ENCODE measurements around the gene SH3PXD2A. TPM values are rescaled to one million over a fixed set of nuclear protein-coding genes. Genes with fewer than 3 reads are reported as not detected.

The SH3PXD2A gene
- total and polyA plus RNA-seq, 10 of the 15 experiments (the other 5 are each of a cell fraction or from before 2014, with no cell fraction given): 0.63 to 14.0 (median 4.4) TPM

DNA sequence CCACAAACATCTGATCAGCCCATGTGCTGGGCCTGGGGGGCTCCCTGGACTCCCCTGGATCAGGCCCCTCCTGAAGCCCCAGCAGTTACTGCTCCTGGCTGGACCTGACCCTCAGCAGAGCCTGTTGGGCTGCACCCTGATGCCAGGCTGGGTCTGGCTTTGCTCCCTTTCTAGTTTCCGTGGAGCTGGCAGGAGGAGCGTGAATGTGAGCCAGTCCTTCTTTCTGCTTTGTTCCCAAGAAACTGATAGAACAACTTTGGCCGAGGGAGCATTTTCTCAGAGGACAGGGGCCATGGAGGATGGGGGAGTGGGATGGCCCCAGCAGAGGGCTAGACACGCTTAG is 233.6 kb downstream of the SH3PXD2A start:
- Histone ChIP-seq H3K4me1 (ENCODE audit: control insufficient read depth, insufficient read depth, low read length) (no peaks in the 10 kb centered on the region), H2AFZ (ENCODE audit: control insufficient read depth, low read depth, low read length) (no peak overlapping the region), H3K9me3 (replicated peaks; ENCODE audit: control insufficient read depth, insufficient read depth, low read length) (no peaks in the 10 kb centered on the region), H3K4me3 (no peak overlapping the region), H3K4me2 (ENCODE audit: control insufficient read depth, insufficient read depth) (no peak overlapping the region), H3K27me3 (replicated peaks in 1 of 2; ENCODE audit: control insufficient read depth in 2 of 2, insufficient read depth in 2 of 2, low read length in 1 of 2) (no peaks in the 10 kb centered on the region), H3K79me2 (ENCODE audit: control insufficient read depth, insufficient read depth, low read length) (no peaks in the 10 kb centered on the region), H3K27ac (ENCODE audit: control insufficient read depth, insufficient read depth) (no peak overlapping the region), H3K9ac (ENCODE audit: control insufficient read depth, insufficient read depth, low read length) (no peak overlapping the region), H3K36me3 (ENCODE audit: control insufficient read depth in 2 of 2, insufficient read depth in 2 of 2, low read length in 1 of 2) (peaks cover 20 to 41% of the 10 kb centered on the region in 2 experiments), H4K20me1 (ENCODE audit: control insufficient read depth, insufficient read depth) (no peaks in the 10 kb centered on the region)
- intact Hi-C loops (cut with micrococcal nuclease; ENCODE audit: unreplicated experiment): no loop called here
- POLR2A ChIA-PET: no interaction called here
- 61% methylated on average over 4 of the region's 4 CpGs for WGBS (ENCODE audit: insufficient coverage, insufficient replicate concordance, low lambda C conversion rate, missing lambda C conversion rate)
- DNase-seq (ENCODE audit: low read depth, low spot score): no peak
- RAD21 ChIA-PET (ENCODE audit: unreplicated experiment): no interaction called here
- SMC1A ChIA-PET (ENCODE audit: uncharacterized antibody, unreplicated experiment): no interaction called here
- TF ChIP-seq FOS (IDR thresholded peaks at IDR 0.05; ENCODE audit: borderline replicate concordance, extremely low read depth, insufficient read length): no peak
- FAIRE-seq: no peak
- CTCF ChIA-PET: interaction anchor here (1.0 to 1.6 kb wide), 2 partner anchors 29 to 64 kb away, joined by 3 read pairs; no protein-coding TSS in a partner anchor
- no TSS peak for BruUV-seq (replicated peaks)
- in situ Hi-C loops (cut with MboI): no loop called here
- no peak for ATAC-seq

DNA sequence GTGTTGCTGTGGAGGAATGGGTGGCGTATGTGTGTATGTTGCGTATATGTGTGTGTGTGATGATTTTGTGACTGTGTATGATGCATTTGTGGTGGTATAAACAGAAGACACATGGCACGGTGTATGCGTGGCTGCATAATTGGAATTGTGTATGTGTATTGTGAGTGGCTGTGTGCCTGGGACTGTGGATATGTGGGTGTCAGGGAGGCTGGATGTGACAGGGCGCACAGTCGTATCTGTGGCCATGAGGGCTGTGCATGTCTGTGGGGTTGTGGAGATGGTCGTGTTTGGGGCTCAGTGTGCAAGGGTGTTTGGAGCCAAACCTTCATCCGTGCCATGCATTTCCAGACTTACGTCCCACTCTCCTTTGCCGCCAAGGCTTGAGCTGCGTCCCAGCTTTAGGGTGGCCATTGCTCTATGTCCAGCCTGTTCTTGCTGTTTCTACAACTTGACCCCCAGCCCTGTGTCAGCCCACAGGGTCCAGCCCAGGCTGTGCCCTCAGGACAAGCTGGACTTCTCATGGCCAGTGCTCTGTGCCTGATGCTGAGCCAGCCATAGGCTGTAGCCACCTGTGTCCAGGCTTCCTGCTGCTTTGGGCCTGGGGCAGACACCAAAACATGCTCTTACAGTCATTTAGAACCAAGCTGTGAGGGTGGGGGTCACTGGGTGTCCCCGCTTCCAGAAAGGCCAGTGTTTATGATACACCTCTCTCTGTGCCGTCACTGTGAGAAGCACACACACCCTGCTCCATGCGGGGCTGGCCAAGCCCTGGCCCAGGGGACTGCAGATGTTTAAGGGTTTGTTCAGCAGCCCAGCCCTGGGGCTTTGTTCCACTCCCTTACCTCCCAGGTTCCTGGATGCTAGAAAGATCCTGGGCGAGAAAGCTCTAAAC is 234.2 kb downstream of the SH3PXD2A start:
- Histone ChIP-seq H4K20me1 (ENCODE audit: control insufficient read depth, insufficient read depth) (no peaks in the 10 kb centered on the region), H3K27ac (ENCODE audit: control insufficient read depth, insufficient read depth) (no peak overlapping the region), H3K9me3 (replicated peaks; ENCODE audit: control insufficient read depth, insufficient read depth, low read length) (no peaks in the 10 kb centered on the region), H2AFZ (ENCODE audit: control insufficient read depth, low read depth, low read length) (no peak overlapping the region), H3K4me1 (ENCODE audit: control insufficient read depth, insufficient read depth, low read length) (no peaks in the 10 kb centered on the region), H3K9ac (ENCODE audit: control insufficient read depth, insufficient read depth, low read length) (no peak overlapping the region), H3K36me3 (ENCODE audit: control insufficient read depth in 2 of 2, insufficient read depth in 2 of 2, low read length in 1 of 2) (peaks cover 21 to 42% of the 10 kb centered on the region in 2 experiments), H3K4me3 (no peak overlapping the region), H3K79me2 (ENCODE audit: control insufficient read depth, insufficient read depth, low read length) (no peaks in the 10 kb centered on the region), H3K4me2 (ENCODE audit: control insufficient read depth, insufficient read depth) (no peak overlapping the region), H3K27me3 (replicated peaks in 1 of 2; ENCODE audit: control insufficient read depth in 2 of 2, insufficient read depth in 2 of 2, low read length in 1 of 2) (no peaks in the 10 kb centered on the region)
- BruUV-seq (replicated peaks): TSS peak; percentile 57
- WGBS (ENCODE audit: insufficient coverage, insufficient replicate concordance, low lambda C conversion rate, missing lambda C conversion rate): 87% methylated on average over 15 of the region's 15 CpGs
- DNase-seq (ENCODE audit: low read depth, low spot score): no peak
- SMC1A ChIA-PET (ENCODE audit: uncharacterized antibody, unreplicated experiment): no interaction called here
- in situ Hi-C loops (cut with MboI): no loop called here
- intact Hi-C loops (cut with micrococcal nuclease; ENCODE audit: unreplicated experiment): no loop called here
- no peak for FAIRE-seq
- POLR2A ChIA-PET: no interaction called here
- CTCF ChIA-PET: interaction anchor here (1.0 to 1.6 kb wide), 2 partner anchors 28 to 65 kb away, joined by 3 read pairs; no protein-coding TSS in a partner anchor
- ATAC-seq: no peak
- RAD21 ChIA-PET (ENCODE audit: unreplicated experiment): no interaction called here
- TF ChIP-seq PAX5 (IDR thresholded peaks at IDR 0.05; ENCODE audit: borderline replicate concordance, low read depth, low read length): no peak
- TF ChIP-seq, protein P1, sequence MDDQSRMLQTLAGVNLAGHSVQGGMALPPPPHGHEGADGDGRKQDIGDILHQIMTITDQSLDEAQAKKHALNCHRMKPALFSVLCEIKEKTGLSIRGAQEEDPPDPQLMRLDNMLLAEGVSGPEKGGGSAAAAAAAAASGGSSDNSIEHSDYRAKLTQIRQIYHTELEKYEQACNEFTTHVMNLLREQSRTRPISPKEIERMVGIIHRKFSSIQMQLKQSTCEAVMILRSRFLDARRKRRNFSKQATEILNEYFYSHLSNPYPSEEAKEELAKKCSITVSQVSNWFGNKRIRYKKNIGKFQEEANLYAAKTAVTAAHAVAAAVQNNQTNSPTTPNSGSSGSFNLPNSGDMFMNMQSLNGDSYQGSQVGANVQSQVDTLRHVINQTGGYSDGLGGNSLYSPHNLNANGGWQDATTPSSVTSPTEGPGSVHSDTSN (IDR thresholded peaks at IDR 0.05; ENCODE audit: insufficient replicate concordance, low read depth, low read length): no peak
- TF ChIP-seq, protein P2, sequence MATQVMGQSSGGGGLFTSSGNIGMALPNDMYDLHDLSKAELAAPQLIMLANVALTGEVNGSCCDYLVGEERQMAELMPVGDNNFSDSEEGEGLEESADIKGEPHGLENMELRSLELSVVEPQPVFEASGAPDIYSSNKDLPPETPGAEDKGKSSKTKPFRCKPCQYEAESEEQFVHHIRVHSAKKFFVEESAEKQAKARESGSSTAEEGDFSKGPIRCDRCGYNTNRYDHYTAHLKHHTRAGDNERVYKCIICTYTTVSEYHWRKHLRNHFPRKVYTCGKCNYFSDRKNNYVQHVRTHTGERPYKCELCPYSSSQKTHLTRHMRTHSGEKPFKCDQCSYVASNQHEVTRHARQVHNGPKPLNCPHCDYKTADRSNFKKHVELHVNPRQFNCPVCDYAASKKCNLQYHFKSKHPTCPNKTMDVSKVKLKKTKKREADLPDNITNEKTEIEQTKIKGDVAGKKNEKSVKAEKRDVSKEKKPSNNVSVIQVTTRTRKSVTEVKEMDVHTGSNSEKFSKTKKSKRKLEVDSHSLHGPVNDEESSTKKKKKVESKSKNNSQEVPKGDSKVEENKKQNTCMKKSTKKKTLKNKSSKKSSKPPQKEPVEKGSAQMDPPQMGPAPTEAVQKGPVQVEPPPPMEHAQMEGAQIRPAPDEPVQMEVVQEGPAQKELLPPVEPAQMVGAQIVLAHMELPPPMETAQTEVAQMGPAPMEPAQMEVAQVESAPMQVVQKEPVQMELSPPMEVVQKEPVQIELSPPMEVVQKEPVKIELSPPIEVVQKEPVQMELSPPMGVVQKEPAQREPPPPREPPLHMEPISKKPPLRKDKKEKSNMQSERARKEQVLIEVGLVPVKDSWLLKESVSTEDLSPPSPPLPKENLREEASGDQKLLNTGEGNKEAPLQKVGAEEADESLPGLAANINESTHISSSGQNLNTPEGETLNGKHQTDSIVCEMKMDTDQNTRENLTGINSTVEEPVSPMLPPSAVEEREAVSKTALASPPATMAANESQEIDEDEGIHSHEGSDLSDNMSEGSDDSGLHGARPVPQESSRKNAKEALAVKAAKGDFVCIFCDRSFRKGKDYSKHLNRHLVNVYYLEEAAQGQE (IDR thresholded peaks at IDR 0.05; ENCODE audit: low read depth, low read length): no peak
- TF ChIP-seq, protein P3, sequence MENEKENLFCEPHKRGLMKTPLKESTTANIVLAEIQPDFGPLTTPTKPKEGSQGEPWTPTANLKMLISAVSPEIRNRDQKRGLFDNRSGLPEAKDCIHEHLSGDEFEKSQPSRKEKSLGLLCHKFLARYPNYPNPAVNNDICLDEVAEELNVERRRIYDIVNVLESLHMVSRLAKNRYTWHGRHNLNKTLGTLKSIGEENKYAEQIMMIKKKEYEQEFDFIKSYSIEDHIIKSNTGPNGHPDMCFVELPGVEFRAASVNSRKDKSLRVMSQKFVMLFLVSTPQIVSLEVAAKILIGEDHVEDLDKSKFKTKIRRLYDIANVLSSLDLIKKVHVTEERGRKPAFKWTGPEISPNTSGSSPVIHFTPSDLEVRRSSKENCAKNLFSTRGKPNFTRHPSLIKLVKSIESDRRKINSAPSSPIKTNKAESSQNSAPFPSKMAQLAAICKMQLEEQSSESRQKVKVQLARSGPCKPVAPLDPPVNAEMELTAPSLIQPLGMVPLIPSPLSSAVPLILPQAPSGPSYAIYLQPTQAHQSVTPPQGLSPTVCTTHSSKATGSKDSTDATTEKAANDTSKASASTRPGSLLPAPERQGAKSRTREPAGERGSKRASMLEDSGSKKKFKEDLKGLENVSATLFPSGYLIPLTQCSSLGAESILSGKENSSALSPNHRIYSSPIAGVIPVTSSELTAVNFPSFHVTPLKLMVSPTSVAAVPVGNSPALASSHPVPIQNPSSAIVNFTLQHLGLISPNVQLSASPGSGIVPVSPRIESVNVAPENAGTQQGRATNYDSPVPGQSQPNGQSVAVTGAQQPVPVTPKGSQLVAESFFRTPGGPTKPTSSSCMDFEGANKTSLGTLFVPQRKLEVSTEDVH (IDR thresholded peaks at IDR 0.05; ENCODE audit: low read depth, partially characterized antibody): no peak
- no peak for TF ChIP-seq ZNF622 (IDR thresholded peaks at IDR 0.05)
- no peak for TF ChIP-seq SP1 (IDR thresholded peaks at IDR 0.05; ENCODE audit: low read depth, low read length)
- no peak for TF ChIP-seq SMC3 (IDR thresholded peaks at IDR 0.05; ENCODE audit: borderline replicate concordance, low read length)

Data from GM12878 (cell line).